ENCODE results near the gene GIGYF2. TPM values are rescaled to one million over a fixed set of nuclear protein-coding genes. Genes with fewer than 3 reads are reported as not detected.
A peak's percentile ranks its signal among the peaks of the same experiment; 100 is the strongest.

Gene GIGYF2
- total RNA-seq, 1 donor from 2014 or later = 63.4 TPM

DNA sequence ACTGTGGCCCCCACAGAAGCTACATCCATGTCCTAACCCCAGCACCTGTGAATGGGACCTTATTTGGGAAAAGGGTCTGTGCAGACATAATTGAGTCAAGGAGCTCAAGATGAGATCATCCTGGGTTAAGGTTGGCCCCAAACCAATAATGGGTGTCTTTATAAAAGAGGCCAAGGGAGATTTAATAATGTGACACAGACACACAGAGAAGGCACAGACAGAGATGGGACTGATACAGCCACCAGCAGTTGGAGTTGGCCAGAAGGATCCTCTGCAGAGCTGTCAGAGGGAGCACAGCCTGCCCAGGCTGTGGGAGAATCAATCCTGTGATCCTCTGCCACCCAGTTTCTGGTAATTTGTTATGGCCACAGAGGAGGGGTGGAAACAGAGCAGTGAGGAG is 199.0 kb downstream of the GIGYF2 start:
- Mint-ChIP-seq H3K27ac (ENCODE audit: unreplicated experiment) (no peak overlapping the region), H3K9me3 (ENCODE audit: unreplicated experiment) (no peaks in the 10 kb centered on the region), H3K4me1 (ENCODE audit: unreplicated experiment) (peaks cover 5% of the 10 kb centered on the region), H3K27me3 (ENCODE audit: unreplicated experiment) (no peaks in the 10 kb centered on the region), H3K4me3 (ENCODE audit: unreplicated experiment) (no peak overlapping the region), H3K36me3 (ENCODE audit: unreplicated experiment) (no peaks in the 10 kb centered on the region)
- no peak for DNase-seq (ENCODE audit: extremely low spot score, unreplicated experiment)
- TF ChIP-seq, protein P1, sequence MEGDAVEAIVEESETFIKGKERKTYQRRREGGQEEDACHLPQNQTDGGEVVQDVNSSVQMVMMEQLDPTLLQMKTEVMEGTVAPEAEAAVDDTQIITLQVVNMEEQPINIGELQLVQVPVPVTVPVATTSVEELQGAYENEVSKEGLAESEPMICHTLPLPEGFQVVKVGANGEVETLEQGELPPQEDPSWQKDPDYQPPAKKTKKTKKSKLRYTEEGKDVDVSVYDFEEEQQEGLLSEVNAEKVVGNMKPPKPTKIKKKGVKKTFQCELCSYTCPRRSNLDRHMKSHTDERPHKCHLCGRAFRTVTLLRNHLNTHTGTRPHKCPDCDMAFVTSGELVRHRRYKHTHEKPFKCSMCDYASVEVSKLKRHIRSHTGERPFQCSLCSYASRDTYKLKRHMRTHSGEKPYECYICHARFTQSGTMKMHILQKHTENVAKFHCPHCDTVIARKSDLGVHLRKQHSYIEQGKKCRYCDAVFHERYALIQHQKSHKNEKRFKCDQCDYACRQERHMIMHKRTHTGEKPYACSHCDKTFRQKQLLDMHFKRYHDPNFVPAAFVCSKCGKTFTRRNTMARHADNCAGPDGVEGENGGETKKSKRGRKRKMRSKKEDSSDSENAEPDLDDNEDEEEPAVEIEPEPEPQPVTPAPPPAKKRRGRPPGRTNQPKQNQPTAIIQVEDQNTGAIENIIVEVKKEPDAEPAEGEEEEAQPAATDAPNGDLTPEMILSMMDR (IDR thresholded peaks at IDR 0.05) = no peak

DNA sequence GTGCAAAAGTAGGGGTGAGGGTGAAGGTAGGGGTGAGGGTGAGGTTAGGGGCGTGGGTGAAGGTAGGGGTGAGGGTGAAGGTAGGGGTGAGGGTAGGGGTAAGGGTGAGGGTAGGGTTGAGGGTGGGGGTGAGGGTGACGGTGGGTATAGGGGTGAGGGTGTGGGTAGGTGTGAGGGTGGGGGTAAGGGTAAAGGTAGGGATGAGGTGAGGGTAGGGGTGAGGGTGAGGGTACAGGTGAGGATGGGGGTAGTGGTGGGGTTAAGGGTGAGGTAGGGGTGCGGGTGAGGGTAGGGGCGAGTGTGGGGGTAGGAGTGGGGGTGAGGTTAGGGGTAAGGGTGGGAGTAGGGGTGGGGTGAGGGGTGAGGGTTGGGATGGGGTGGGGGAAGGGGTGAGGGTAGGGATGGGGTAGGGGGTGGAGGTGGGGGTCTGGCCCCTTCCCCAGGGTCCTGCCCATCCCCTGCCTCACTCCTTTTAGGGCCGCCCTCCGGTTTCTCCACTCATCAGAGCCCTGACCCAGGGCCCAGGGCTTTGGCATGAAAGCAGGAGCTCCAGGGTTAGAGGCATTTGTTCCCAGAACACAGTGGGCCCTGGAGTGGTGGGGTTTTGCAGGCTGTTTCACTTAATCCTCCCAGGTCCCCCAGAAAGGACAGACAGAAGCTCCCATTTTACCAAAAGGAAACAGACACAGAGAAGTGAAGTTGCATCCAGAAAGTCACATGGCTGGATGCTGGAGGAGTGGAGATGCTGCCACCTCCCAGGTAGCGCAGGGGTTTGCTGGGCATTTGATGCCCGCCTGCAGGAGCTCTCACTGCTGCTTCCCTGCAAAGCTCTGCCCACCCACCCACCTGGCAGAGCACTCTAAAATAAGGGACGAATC is 199.8 kb downstream of the GIGYF2 start:
- no peaks in the 10 kb centered on the region for H3K27me3 Mint-ChIP-seq (ENCODE audit: unreplicated experiment)
- H3K27ac Mint-ChIP-seq (ENCODE audit: unreplicated experiment) = no peak overlapping the region
- TF ChIP-seq, protein P1 (IDR thresholded peaks at IDR 0.05) = no peak

DNA sequence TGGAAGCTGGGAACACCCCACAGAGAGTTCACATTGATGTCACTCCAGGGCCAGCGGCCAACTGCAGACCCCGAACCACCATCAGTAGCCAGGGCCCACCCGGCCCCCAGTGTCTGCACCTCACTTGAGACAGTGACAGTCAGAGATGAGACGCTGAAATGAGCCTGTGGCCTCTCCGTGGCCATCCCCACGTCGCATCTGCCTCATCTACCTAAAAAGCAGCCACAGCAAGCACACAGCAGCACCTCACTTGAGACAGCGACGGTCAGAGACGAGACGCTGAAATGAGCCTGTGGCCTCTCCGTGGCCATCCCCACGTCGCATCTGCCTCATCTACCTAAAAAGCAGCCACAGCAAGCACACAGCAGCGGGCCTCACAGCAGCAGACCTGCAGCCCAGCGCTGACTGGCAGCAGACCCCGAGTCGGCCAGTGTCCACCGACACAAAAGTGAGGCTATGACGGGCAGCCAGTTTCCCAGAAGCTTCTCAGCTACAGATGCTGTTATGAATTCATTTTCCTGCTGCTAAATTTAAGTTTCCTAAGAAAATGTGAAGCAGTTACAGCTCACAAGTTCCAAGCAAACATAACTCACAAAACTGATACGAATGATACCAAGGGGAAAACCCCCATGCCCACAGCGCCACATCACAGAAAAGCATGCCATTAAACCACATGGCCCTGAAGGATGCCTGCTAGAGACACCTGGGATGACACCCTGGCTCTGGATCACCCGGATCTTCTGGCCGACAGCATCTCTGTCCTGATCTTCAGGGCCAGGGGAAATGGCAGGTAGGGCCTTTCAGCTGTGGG is 200.7 kb downstream of the GIGYF2 start:
- Mint-ChIP-seq H3K27ac (ENCODE audit: unreplicated experiment) (no peak overlapping the region), H3K4me1 (ENCODE audit: unreplicated experiment) (peaks cover 10% of the 10 kb centered on the region), H3K9me3 (ENCODE audit: unreplicated experiment) (no peaks in the 10 kb centered on the region), H3K36me3 (ENCODE audit: unreplicated experiment) (no peaks in the 10 kb centered on the region), H3K27me3 (ENCODE audit: unreplicated experiment) (no peaks in the 10 kb centered on the region), H3K4me3 (ENCODE audit: unreplicated experiment) (no peak overlapping the region)
- no peak for DNase-seq (ENCODE audit: extremely low spot score, unreplicated experiment)
- TF ChIP-seq, protein P1 (IDR thresholded peaks at IDR 0.05) = no peak

More for the DNA sequence above, 199.8 kb downstream of the GIGYF2 start:
- no peaks in the 10 kb centered on the region for H3K36me3 Mint-ChIP-seq (ENCODE audit: unreplicated experiment)
- peaks cover 5% of the 10 kb centered on the region for H3K4me1 Mint-ChIP-seq (ENCODE audit: unreplicated experiment)
- DNase-seq (ENCODE audit: extremely low spot score, unreplicated experiment) = peak; percentile 78
- no peak overlapping the region for H3K4me3 Mint-ChIP-seq (ENCODE audit: unreplicated experiment)
- no peaks in the 10 kb centered on the region for H3K9me3 Mint-ChIP-seq (ENCODE audit: unreplicated experiment)

DNA sequence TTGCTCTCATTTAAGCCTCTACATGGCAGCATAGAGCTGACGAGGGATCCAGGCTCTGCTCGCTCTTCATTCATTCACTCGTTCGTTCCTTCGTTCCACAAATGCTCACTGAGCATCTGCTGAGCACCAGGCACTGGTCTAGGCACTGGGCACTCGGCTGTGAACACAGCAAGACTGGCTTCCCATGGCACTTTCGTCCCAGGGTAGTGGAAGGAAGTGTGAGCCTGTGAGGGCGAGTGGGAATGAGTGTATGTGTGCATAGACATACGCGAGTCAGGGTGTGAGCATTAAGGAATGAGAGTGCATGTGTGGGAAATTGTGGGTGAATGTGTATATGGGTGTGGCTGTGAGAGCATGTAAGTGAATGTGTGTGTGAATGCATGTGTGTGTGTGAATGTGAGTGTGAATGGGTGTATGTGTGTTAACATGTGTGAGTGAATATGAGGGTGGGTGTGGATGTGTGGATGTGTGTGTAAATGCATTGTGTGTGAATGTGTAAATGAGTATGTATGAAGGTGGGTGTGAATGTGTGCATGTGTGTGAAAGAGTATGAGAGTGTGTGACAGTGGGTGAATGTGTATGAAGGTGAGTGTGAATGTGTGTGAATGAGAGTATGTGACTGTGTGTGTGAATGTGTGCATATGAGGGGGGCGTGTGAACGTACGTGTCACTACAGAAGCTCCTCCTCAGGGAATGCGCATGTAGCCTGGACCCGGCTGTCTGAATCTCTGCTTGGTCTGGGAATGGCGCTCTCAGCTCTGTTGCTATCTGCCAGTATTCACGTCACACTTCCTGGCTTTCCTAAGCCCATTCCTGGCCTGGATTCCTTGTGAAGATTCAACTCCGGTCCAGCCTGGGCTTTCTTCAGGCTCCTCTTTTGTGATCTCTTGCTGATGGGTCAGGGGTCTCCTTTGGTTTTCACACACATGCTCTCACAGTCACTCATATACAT is 201.7 kb downstream of the GIGYF2 start:
- no peak overlapping the region for H3K4me3 Mint-ChIP-seq (ENCODE audit: unreplicated experiment)
- H3K9me3 Mint-ChIP-seq (ENCODE audit: unreplicated experiment) = no peaks in the 10 kb centered on the region
- no peak overlapping the region for H3K27ac Mint-ChIP-seq (ENCODE audit: unreplicated experiment)
- peaks cover 10% of the 10 kb centered on the region for H3K4me1 Mint-ChIP-seq (ENCODE audit: unreplicated experiment)
- TF ChIP-seq, protein P1 (IDR thresholded peaks at IDR 0.05) = no peak
- no peaks in the 10 kb centered on the region for H3K27me3 Mint-ChIP-seq (ENCODE audit: unreplicated experiment)
- no peaks in the 10 kb centered on the region for H3K36me3 Mint-ChIP-seq (ENCODE audit: unreplicated experiment)
- DNase-seq (ENCODE audit: extremely low spot score, unreplicated experiment) = no peak
